Measurements from ENCODE around the gene PDGFC. TPM values are rescaled to one million over a fixed set of nuclear protein-coding genes. Genes with fewer than 3 reads are reported as not detected.

Gene PDGFC
- polyA plus RNA-seq, 1 donor from 2014 or later = not detected

DNA sequence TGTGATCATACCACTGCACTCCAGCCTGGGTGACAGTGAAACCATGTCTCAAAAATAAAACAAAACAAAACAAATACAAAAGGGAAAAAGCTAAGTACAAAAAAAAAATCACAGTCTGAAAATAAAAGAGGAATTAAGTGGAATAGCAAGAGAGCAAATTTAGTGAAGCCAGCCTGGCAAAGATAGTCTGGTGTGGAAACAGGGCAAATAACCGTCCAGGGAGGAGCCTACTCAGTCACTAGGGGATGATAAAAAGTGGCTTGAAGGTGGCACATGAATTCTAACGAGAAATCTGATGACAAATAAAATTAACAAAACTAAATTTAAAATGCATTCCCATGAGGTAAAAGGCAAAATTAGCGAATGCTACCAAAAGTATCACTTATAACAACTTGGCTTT is 8.2 kb downstream of the PDGFC start:
- Mint-ChIP-seq H3K27me3 (no peaks in the 10 kb centered on the region), H3K27ac (no peak overlapping the region), H3K9me3 (peaks cover 2 to 11% (median 3%) of the 10 kb centered on the region in 3 donors), H3K4me1 (no peaks in the 10 kb centered on the region), H3K4me3 (no peak overlapping the region), H3K36me3 (no peaks in the 10 kb centered on the region)

DNA sequence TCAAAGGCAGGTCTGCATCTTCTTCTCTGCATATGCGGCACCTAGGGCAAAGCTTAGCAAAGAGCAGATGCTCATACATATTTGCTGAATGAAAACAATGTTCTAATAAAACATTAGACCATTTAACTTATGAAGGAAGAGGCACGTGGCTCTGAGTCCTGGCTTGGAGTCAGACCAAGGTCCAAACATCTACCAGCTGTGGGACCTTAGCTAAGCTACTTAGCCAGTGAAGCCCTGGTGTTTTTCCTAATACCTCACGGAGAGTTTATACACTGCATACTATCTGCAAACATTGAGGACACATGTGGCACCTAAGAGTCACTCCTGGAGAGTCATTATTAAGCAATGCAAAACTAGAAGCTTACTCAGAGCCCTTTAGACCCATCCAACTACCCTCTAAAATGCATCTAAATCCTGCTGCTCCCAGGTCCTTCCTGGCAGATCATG is 9.0 kb downstream of the PDGFC start:
- peaks cover 3 to 15% (median 4%) of the 10 kb centered on the region in 3 donors for H3K9me3 Mint-ChIP-seq
- H3K4me1 Mint-ChIP-seq = no peaks in the 10 kb centered on the region
- H3K36me3 Mint-ChIP-seq = no peaks in the 10 kb centered on the region
- no peak overlapping the region for H3K4me3 Mint-ChIP-seq
- H3K27ac Mint-ChIP-seq = no peak overlapping the region
- H3K27me3 Mint-ChIP-seq = no peaks in the 10 kb centered on the region

DNA sequence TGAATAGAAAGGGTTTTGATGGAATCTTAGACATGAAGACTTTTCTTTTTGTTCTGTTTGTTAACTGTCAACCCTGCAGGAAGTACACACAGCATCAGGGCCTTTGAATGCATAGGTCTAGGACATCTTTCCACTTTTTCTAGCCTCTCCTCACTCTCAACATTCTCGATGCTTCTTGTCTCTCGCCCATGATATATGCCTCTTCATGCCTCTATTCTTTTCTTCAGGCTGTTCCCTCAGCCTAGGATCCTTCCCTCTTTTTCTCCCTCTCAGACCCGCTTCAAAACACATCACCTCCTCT is 9.6 kb downstream of the PDGFC start:
- Mint-ChIP-seq H3K27me3 (no peaks in the 10 kb centered on the region), H3K36me3 (no peaks in the 10 kb centered on the region), H3K27ac (no peak overlapping the region)

DNA sequence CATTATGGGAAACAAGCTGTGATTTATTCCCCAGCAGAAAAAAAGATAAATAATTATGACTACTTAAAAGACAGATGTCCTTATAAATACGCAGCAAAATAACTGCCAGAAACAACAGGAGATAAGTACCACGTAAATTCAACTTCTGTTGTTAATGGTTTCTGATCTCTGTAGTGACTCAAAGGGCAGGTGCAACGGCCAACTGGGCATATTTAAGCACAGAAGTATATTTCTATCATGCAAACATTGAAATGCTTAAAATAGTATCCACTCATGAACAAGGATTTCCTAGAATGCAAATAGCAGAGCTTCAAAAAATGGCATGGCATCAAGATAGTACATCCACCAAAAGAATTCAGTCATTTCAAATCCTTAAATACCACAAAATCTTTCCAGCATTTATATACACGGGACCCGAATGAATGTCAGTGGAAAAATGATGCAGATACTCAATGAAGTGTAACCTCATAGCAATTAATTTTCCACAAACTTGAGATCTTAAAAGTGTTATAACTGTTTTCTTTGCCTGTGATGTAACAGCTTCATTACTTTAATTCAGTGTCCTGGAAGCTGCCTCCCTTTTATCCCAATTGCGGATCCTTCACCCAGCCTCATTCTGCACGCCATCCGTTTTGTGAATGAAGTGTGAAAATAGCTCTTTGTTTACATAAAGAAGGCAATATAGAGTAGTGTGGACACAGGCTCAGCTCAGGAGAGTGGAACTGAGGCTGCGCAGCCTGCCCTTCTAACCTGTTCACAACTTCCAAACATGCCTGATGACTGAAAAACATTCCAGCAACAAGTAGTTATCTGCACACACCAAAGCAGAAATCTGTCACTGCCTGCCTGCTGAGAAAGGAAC is 10.2 kb downstream of the PDGFC start:
- Mint-ChIP-seq H3K4me1 (no peaks in the 10 kb centered on the region), H3K27me3 (no peaks in the 10 kb centered on the region), H3K36me3 (no peaks in the 10 kb centered on the region), H3K4me3 (no peak overlapping the region), H3K27ac (no peak overlapping the region), H3K9me3 (peaks cover 3 to 7% (median 7%) of the 10 kb centered on the region in 3 donors)

More for the DNA sequence above, 9.6 kb downstream of the PDGFC start:
- H3K4me3 Mint-ChIP-seq = no peak overlapping the region
- peaks cover 3 to 11% (median 7%) of the 10 kb centered on the region in 3 donors for H3K9me3 Mint-ChIP-seq
- no peaks in the 10 kb centered on the region for H3K4me1 Mint-ChIP-seq

DNA sequence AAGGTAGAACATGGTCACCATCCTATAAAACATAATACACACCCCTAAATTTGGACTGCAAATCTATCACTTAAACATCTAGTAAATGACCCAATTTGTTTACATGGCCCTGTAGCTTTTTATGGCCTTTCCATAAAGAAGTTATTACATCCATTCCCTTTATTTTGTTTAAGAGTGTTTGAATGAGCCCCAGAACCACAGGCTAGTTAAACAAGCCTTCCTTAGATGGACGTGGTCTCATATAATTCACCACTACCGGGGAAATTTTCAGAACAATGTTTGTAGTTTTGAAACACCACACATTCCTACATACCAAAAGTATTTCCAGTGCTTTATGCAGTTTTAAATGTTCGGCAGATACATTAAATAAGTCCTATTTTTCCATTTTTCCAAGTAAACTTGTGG is 12.3 kb downstream of the PDGFC start:
- H3K9me3 Mint-ChIP-seq = peaks cover 3 to 7% (median 7%) of the 10 kb centered on the region in 3 donors
- H3K27ac Mint-ChIP-seq = no peak overlapping the region
- no peak overlapping the region for H3K4me3 Mint-ChIP-seq
- H3K27me3 Mint-ChIP-seq = no peaks in the 10 kb centered on the region
- no peaks in the 10 kb centered on the region for H3K4me1 Mint-ChIP-seq
- H3K36me3 Mint-ChIP-seq = no peaks in the 10 kb centered on the region

DNA sequence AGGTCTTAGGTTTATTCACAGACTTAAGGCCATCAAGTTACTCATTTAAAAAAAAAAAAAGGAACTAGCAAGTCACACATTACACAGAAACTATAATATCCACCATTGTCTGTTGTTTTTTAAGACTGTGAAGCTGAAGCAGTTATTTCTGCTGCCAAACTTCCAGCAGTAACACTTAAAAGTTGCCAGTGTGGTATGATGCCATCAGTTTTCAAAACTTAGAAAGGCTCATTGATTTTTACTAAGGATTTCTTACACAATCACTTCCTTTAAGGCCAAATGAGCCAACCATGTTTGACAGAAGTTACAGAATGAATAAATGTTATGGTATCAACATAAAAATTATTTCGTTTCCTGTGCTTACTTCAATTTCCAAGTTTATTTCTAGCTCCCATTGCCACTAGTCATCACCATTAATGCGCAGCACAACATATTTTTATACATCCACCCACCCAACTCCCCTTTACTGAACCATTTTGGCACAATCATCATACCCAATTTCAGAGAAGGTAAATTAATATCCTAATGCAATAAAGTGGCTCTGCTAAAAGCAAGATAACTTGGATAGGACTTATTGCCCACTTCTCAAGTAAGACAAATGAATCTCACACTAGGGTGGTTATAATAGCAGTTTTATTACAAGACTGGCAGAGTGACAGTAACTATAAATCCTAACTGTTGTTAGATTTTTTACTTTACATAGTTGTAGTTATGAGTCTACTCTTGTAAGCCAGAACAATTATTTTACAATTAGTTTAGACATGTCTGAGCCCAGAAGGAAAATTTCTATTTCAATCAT is 13.1 kb downstream of the PDGFC start:
- H3K4me1 Mint-ChIP-seq = no peaks in the 10 kb centered on the region
- no peaks in the 10 kb centered on the region for H3K27me3 Mint-ChIP-seq
- H3K27ac Mint-ChIP-seq = no peak overlapping the region
- no peak overlapping the region for H3K4me3 Mint-ChIP-seq
- H3K36me3 Mint-ChIP-seq = no peaks in the 10 kb centered on the region
- H3K9me3 Mint-ChIP-seq = peaks cover 3 to 7% (median 7%) of the 10 kb centered on the region in 3 donors

DNA sequence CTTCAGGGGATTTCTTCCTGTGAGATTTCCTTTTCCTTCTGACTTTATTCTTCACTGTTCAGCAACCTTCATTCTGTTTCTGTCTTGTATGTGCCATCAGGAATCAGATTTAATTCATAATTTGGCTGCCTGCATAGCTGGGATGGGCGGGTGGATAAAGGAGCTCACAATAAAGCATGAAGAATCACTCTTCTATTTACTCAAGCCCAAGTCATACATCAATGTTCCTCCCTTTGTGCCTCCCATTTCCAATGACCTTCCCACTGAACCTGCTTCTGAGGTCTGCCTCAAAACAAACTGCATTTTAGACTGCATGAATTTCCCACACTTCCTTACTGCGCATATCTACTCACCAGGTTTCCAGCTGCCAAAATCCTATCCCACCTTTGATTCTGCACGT is 14.0 kb downstream of the PDGFC start:
- H3K4me3 Mint-ChIP-seq = no peak overlapping the region
- no peaks in the 10 kb centered on the region for H3K36me3 Mint-ChIP-seq
- peaks cover 3 to 7% (median 7%) of the 10 kb centered on the region in 3 donors for H3K9me3 Mint-ChIP-seq
- no peak overlapping the region for H3K27ac Mint-ChIP-seq
- no peaks in the 10 kb centered on the region for H3K4me1 Mint-ChIP-seq
- no peaks in the 10 kb centered on the region for H3K27me3 Mint-ChIP-seq

DNA sequence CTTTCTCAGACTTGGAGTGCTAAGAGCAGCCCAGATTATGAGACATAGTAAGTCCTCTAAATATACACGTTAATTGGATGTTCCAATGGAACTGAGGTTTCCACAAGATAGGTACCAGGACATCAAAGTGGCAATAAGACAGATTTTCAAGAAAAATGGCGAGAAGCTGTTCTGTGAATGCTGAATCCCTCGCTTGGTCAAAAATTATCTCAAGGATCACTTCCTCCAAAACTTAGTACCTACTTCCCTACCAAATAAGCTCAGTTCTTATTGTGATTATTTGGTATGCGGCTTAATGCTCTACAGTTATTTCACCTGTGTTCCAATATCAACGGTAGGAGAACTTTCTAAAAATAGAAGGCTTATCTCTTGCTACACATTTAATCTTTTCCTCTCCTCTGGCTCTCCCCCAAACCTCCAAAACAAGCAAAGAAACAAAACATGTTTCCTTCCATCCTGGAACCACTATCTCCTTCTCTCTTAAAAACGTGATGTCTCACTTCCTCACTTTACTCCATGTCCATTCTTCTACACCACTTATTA is 14.7 kb downstream of the PDGFC start:
- peaks cover 4 to 7% (median 5%) of the 10 kb centered on the region in 3 donors for H3K9me3 Mint-ChIP-seq
- no peak overlapping the region for H3K27ac Mint-ChIP-seq
- no peaks in the 10 kb centered on the region for H3K36me3 Mint-ChIP-seq
- H3K4me3 Mint-ChIP-seq = no peak overlapping the region
- H3K27me3 Mint-ChIP-seq = no peaks in the 10 kb centered on the region
- no peaks in the 10 kb centered on the region for H3K4me1 Mint-ChIP-seq

DNA sequence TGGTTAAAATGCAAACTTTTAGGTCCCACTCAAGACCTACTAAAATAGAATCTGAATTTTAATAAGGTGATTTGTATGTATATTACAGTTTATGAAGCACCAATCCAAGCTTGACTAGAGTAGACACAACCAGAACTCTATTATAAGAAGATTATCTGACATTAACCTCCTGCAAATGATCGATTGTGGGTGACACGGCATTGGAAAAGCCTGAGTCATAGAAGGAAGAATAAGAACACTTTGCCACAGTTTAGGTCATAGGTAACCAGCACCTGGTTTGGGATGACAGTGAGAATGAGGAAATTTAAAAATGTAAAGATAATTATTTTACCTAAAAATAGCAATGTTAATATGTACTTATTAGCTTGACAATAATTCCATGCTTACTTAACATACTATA is 15.2 kb downstream of the PDGFC start:
- Mint-ChIP-seq H3K36me3 (no peaks in the 10 kb centered on the region), H3K4me1 (no peaks in the 10 kb centered on the region), H3K27ac (no peak overlapping the region), H3K27me3 (no peaks in the 10 kb centered on the region), H3K9me3 (peaks cover 2 to 7% (median 4%) of the 10 kb centered on the region in 3 donors), H3K4me3 (no peak overlapping the region)

DNA sequence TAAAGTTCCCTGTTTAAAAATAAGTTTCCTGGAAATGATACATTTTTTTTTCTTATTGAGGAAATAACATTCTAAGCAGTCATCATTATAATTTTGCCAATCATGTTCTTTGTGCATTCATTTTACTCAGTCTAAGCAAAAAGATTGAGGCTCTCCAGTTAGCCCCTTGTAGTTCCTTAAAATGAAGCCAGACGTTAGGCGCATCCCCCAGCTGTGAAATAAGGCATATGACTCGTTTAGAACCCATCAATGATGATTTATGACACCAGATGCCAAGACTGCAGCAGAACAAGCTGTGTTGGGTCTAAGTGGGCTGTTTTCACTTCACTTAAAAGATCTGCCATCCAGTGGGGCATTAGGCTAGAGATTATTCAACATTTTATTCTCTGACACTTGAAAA is 17.0 kb downstream of the PDGFC start:
- Mint-ChIP-seq H3K4me1 (no peaks in the 10 kb centered on the region), H3K4me3 (no peak overlapping the region), H3K9me3 (peaks cover 2 to 7% (median 4%) of the 10 kb centered on the region in 3 donors), H3K36me3 (no peaks in the 10 kb centered on the region), H3K27ac (no peak overlapping the region), H3K27me3 (no peaks in the 10 kb centered on the region)

DNA sequence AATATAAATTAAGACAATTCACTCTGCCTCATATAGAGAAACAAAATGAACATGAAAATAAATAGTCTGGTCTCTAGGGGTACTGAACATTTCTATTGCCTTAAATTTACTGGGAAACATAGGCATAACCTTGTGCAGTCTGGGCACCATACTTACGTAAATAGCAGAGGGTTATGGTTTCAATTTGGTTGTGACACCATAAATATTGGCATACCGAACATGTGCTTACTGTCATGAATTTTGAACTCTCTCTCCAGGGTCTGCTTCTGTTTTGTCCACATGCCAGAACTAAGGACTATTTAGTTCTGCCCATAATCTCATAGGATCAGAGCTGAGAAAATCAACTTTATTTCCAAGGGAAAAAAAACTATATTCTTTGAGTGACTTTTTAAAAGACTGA is 17.6 kb downstream of the PDGFC start:
- Mint-ChIP-seq H3K27ac (no peak overlapping the region), H3K36me3 (no peaks in the 10 kb centered on the region), H3K4me1 (no peaks in the 10 kb centered on the region), H3K9me3 (peaks cover 2 to 7% (median 4%) of the 10 kb centered on the region in 3 donors), H3K4me3 (no peak overlapping the region), H3K27me3 (no peaks in the 10 kb centered on the region)

DNA sequence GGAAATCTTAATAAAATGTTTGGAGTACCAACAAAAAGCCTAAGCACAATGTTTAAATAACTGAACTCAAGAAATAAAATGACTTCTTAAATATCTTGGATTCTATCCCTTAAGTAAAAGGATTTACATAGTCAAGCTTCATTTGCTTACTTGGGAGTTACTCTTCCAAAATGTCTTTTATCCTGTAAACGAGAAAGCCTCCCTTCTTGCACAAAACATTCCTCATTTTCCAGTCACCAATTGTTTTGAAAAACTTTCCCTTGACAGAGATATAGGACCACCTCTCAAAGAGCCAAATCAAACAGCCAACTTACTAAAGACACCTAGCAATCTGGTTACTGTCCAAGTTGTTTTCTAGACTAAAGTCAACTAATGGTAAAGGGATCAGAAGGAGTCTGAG is 18.6 kb downstream of the PDGFC start:
- Mint-ChIP-seq H3K27ac (no peak overlapping the region), H3K9me3 (peaks cover 2 to 7% (median 3%) of the 10 kb centered on the region in 3 donors), H3K27me3 (no peaks in the 10 kb centered on the region), H3K36me3 (no peaks in the 10 kb centered on the region), H3K4me1 (no peaks in the 10 kb centered on the region), H3K4me3 (no peak overlapping the region)

DNA sequence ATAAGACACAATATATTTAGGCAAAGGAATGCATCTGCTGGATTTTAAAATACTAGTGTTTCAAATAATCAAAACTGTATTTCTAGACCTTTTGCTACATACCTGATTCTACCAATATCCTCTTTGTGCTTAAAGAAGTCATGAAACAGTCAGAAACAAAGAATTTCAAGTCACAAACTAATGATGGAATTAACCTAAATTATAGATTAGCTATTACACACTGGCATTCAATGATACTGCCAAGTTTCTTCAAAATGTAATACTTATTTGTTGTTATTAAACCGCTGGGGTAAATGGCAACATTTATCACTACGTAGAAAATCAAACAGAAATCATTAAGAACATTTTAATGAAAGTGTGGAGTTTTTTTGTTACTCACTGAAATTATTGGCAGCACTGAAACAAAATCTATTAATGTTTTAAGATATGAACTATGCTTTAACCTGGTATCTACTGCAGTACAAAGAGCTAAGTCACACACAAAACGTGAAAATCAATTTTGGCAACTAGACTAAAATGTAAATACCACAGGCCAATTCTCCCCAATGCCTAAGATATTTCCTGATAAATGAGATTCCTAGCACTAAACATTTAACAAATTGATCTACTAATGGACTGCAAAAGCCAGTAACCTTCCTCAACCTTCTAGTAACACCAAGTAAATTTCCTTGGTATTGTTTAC is 19.4 kb downstream of the PDGFC start:
- H3K36me3 Mint-ChIP-seq = no peaks in the 10 kb centered on the region
- H3K27ac Mint-ChIP-seq = no peak overlapping the region
- no peaks in the 10 kb centered on the region for H3K27me3 Mint-ChIP-seq
- H3K9me3 Mint-ChIP-seq = peaks cover 0 to 2% (median 2%) of the 10 kb centered on the region in 3 donors
- H3K4me3 Mint-ChIP-seq = no peak overlapping the region
- H3K4me1 Mint-ChIP-seq = no peaks in the 10 kb centered on the region

DNA sequence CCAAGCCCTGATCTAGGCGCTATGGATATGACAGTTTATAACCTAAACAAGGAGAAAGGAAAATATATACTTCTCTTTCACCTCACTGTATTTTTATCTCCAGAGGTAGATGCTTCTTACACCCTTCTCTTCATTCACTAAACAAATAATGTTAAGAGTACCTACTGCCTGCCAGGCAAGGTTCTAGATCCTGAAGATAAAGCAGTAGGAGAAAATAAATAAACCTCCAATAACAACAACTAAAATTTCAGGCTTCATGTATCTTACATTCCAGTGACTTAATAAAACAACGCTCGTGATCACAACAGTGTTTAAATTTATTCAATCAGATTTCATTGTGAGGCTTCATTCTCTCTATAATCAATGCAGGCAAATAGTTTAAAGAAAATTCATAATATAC is 20.7 kb downstream of the PDGFC start:
- H3K4me3 Mint-ChIP-seq = no peak overlapping the region
- H3K27ac Mint-ChIP-seq = no peak overlapping the region
- no peaks in the 10 kb centered on the region for H3K36me3 Mint-ChIP-seq
- peaks cover 0 to 2% (median 0%) of the 10 kb centered on the region in 3 donors for H3K9me3 Mint-ChIP-seq
- H3K27me3 Mint-ChIP-seq = no peaks in the 10 kb centered on the region
- no peaks in the 10 kb centered on the region for H3K4me1 Mint-ChIP-seq

DNA sequence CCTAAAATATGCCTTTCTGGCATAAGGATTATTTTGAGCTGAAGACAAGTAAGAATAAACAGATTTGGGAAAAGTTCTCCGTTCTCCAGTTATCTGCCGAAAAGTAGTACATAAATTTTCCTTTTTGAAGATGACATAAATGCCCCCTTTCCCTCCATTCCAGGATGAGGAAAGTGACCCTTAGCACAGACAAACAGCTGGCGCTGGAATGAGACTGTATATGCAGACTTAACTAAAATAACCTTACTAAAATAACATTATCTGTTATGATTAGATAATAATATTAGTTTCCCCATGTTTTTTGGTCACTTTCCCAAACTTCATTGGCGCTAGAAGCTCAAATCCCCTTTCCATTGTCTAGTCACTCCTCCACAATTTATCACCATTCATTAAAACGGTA is 21.5 kb downstream of the PDGFC start:
- Mint-ChIP-seq H3K9me3 (peaks cover 0 to 2% (median 0%) of the 10 kb centered on the region in 3 donors), H3K4me3 (no peak overlapping the region), H3K27me3 (no peaks in the 10 kb centered on the region), H3K27ac (no peak overlapping the region), H3K36me3 (no peaks in the 10 kb centered on the region), H3K4me1 (no peaks in the 10 kb centered on the region)

All from IgD-negative memory B cell (primary cell).